Bronchial epithelial cell (primary cell): ENCODE measurements around the gene RALGPS1. TPM values are rescaled to one million over a fixed set of nuclear protein-coding genes. Genes with fewer than 3 reads are reported as not detected.
A peak's percentile ranks its signal among the peaks of the same experiment; 100 is the strongest.

ENCODE experiments used
- DNase-seq: peaks from one replicate; pipeline ENCODE4 v3.0.0-alpha.2; 2010; ENCODE audit warnings: low read depth
- FAIRE-seq: peaks from 2 replicates; lab custom pipeline; 2011; peaks lifted over from hg19 to GRCh38; lab: Jason Lieb, UNC
- H3K27me3 ChIP-seq: 2 replicates; pipeline ENCODE4 v1.5.1; 2011; ENCODE audit warnings: low read length; ENCODE audit not compliant: control insufficient read depth, insufficient read depth
- H3K36me3 ChIP-seq: 2 replicates; pipeline ENCODE4 v1.5.1; 2011; ENCODE audit warnings: low read length; ENCODE audit not compliant: control insufficient read depth, insufficient read depth
- H3K4me3 ChIP-seq: 2 replicates; pipeline ENCODE4 v1.5.1; 2011; ENCODE audit warnings: mild to moderate bottlenecking, low read depth, low read length, control low read depth
- CTCF ChIP-seq: IDR thresholded peaks from 2 replicates; pipeline ENCODE4 v1.5.1; 2011; ENCODE audit warnings: mild to moderate bottlenecking, moderate library complexity, low read length, control low read depth, inconsistent platforms; ENCODE audit not compliant: insufficient read depth, severe bottlenecking
- total RNA-seq: library from RNA; depleted of rRNA; stranded (reverse); fragments of >200 nt; gene quantifications from 2 replicates; pipeline ENCODE4 v1.2.1, GENCODE V29; 2014

RALGPS1 gene
- total RNA-seq, 1 donor from 2014 or later, result 3.2 TPM

GRCh38 chr9:127249877-127250276, 335.3 kb downstream of the RALGPS1 start:
- Histone ChIP-seq H3K36me3 (no peaks in the 10 kb centered on the region), H3K27me3 (no peaks in the 10 kb centered on the region), H3K4me3 (no peak overlapping the region)
- no peak for TF ChIP-seq CTCF
- FAIRE-seq, result no peak
- no peak for DNase-seq

- DNase-seq, result no peak
- no peak for TF ChIP-seq CTCF
- Histone ChIP-seq H3K36me3 (no peaks in the 10 kb centered on the region), H3K4me3 (no peak overlapping the region), H3K27me3 (no peaks in the 10 kb centered on the region)
- no peak for FAIRE-seq
These were observed 336.4 kb downstream of the RALGPS1 start for GRCh38 chr9:127250896-127251391.

GRCh38 chr9:127252410-127253318, 338.1 kb downstream of the RALGPS1 start:
- no peak for TF ChIP-seq CTCF
- H3K27me3 ChIP-seq, result no peaks in the 10 kb centered on the region
- DNase-seq (peak; percentile 53), FAIRE-seq (no peak)
- H3K36me3 ChIP-seq, result no peaks in the 10 kb centered on the region
- no peak overlapping the region for H3K4me3 ChIP-seq

- Histone ChIP-seq H3K36me3 (no peaks in the 10 kb centered on the region), H3K27me3 (no peaks in the 10 kb centered on the region), H3K4me3 (no peak overlapping the region)
- FAIRE-seq (no peak), DNase-seq (no peak)
- no peak for TF ChIP-seq CTCF
These were observed 338.9 kb downstream of the RALGPS1 start for GRCh38 chr9:127253446-127253845.

- no peak for TF ChIP-seq CTCF
- H3K27me3 ChIP-seq, result no peaks in the 10 kb centered on the region
- DNase-seq (no peak), FAIRE-seq (no peak)
- no peak overlapping the region for H3K4me3 ChIP-seq
- H3K36me3 ChIP-seq, result no peaks in the 10 kb centered on the region
These were observed 341.1 kb downstream of the RALGPS1 start for GRCh38 chr9:127255692-127256091.

GRCh38 chr9:127256324-127256723, 341.7 kb downstream of the RALGPS1 start:
- H3K27me3 ChIP-seq, result no peaks in the 10 kb centered on the region
- FAIRE-seq (no peak), DNase-seq (no peak)
- TF ChIP-seq CTCF, result no peak
- H3K36me3 ChIP-seq, result no peaks in the 10 kb centered on the region
- no peak overlapping the region for H3K4me3 ChIP-seq
